Measurements from ENCODE around the gene OLFM2. TPM values are rescaled to one million over a fixed set of nuclear protein-coding genes. Genes with fewer than 3 reads are reported as not detected.

Gene OLFM2
- total and polyA plus RNA-seq, 4 donors: 0.49 to 28.9 (median 2.3) TPM

DNA sequence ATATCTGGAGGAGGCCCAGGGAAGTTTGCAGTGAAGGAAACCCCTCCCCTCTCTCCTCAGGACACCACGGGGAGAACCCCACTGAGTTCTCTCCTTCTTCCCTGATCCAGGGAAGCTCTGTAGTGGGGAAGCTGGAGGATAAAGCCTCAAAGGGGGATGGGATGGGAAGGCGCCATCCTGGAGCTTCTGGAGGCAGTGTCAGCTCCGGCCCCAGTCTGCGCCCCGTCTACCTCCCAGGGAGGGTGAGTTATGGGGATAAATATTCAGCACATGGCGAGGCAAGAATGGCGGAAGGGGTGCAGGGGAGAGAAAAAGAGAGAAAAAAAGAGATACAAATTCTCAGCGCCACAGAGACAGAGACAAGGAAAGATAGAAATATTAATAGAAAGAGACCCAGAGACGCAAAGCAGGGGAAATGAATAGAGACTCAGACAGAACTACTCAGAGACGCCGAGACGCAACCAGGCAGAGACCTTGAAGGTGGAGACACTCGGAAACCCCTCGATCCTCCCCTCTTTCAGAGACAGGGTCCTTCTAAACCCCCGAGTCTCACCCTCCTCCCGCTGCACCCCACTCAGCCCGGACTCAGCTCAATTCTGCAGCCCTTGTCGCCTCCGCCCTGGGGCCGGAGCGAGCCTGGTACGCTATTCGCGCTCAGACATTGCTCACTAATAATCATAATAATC is 23.6 kb downstream of the OLFM2 start:
- H3K4me1 ChIP-seq (ENCODE audit: control insufficient read depth in 4 of 4, insufficient read depth in 4 of 4, low read length in 3 of 4): peaks cover 2 to 17% (median 9%) of the 10 kb centered on the region in 4 donors
- no peaks in the 10 kb centered on the region for H3K27me3 ChIP-seq (ENCODE audit: control insufficient read depth in 4 of 4, insufficient read depth in 4 of 4, low read length in 3 of 4)
- no peak overlapping the region for H3K27ac ChIP-seq (ENCODE audit: low read depth in 1 of 2, low read length in 2 of 2)
- no peak overlapping the region for H3K4me3 ChIP-seq (ENCODE audit: low read depth in 1 of 3, low read length in 3 of 3)
- H3K9me3 ChIP-seq (ENCODE audit: control insufficient read depth in 4 of 4, low read length in 3 of 4): no peaks in the 10 kb centered on the region
- no peak for DNase-seq (ENCODE audit: low spot score)
- TF ChIP-seq FOXA2 (IDR thresholded peaks at IDR 0.05) (no peak), EGR1 (IDR thresholded peaks at IDR 0.05; ENCODE audit: low read depth in 2 of 2) (no peak), TAF1 (conservative IDR thresholded peaks at IDR 0.05) (no peak), SP1 (IDR thresholded peaks at IDR 0.05) (no peak)
- no peak overlapping the region for H3K9ac ChIP-seq (ENCODE audit: low read depth in 1 of 2, low read length in 2 of 2)
- 55% methylated on average over 24 of the region's 24 CpGs for WGBS
- H3K36me3 ChIP-seq (ENCODE audit: control insufficient read depth in 4 of 4, insufficient read depth in 3 of 4, low read depth in 1 of 4, low read length in 3 of 4): no peaks in the 10 kb centered on the region

DNA sequence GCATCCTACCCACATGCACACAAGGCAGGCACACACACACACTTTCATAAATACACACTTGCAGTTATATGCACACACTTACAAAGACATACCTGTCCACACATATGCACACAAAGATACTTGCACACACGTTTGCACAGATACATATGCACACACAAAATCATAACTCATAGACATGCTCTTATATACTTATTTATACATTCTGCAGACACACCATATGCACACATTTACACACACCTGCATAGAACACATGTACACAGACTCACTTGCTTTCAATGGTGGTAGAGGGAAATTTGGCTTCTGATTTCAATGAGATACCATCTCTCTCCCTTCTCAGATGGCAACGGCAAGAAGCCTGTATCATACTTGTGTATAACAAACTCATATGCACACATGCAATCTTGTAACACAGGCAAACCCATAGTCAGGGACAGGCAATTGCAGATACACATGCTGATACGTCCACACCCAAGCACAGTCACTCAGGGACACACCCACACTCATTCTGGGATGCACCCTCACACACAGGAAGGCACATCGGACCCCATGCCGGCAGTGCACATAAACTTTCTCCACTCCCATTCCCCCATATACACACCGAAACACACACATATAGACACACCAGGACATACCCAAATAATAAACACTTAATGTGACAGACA is 24.7 kb downstream of the OLFM2 start:
- Histone ChIP-seq H3K27me3 (ENCODE audit: control insufficient read depth in 4 of 4, insufficient read depth in 4 of 4, low read length in 3 of 4) (no peaks in the 10 kb centered on the region), H3K4me3 (ENCODE audit: low read depth in 1 of 3, low read length in 3 of 3) (no peak overlapping the region), H3K9me3 (ENCODE audit: control insufficient read depth in 4 of 4, low read length in 3 of 4) (no peaks in the 10 kb centered on the region), H3K27ac (ENCODE audit: low read depth in 1 of 2, low read length in 2 of 2) (no peak overlapping the region), H3K9ac (ENCODE audit: low read depth in 1 of 2, low read length in 2 of 2) (no peak overlapping the region), H3K36me3 (ENCODE audit: control insufficient read depth in 4 of 4, insufficient read depth in 3 of 4, low read depth in 1 of 4, low read length in 3 of 4) (no peaks in the 10 kb centered on the region), H3K4me1 (ENCODE audit: control insufficient read depth in 4 of 4, insufficient read depth in 4 of 4, low read length in 3 of 4) (peaks cover 2 to 15% (median 9%) of the 10 kb centered on the region in 4 donors)
- TF ChIP-seq, protein P1, sequence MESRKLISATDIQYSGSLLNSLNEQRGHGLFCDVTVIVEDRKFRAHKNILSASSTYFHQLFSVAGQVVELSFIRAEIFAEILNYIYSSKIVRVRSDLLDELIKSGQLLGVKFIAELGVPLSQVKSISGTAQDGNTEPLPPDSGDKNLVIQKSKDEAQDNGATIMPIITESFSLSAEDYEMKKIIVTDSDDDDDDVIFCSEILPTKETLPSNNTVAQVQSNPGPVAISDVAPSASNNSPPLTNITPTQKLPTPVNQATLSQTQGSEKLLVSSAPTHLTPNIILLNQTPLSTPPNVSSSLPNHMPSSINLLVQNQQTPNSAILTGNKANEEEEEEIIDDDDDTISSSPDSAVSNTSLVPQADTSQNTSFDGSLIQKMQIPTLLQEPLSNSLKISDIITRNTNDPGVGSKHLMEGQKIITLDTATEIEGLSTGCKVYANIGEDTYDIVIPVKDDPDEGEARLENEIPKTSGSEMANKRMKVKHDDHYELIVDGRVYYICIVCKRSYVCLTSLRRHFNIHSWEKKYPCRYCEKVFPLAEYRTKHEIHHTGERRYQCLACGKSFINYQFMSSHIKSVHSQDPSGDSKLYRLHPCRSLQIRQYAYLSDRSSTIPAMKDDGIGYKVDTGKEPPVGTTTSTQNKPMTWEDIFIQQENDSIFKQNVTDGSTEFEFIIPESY (IDR thresholded peaks at IDR 0.05): no peak
- TF ChIP-seq HNF4G (IDR thresholded peaks at IDR 0.05): no peak
- TF ChIP-seq, protein P2, sequence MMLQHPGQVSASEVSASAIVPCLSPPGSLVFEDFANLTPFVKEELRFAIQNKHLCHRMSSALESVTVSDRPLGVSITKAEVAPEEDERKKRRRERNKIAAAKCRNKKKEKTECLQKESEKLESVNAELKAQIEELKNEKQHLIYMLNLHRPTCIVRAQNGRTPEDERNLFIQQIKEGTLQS (IDR thresholded peaks at IDR 0.05): no peak
- TF ChIP-seq NR2F2 (IDR thresholded peaks at IDR 0.05): no peak
- no peak for TF ChIP-seq SP1 (IDR thresholded peaks at IDR 0.05)
- no peak for TF ChIP-seq TAF1 (conservative IDR thresholded peaks at IDR 0.05)
- TF ChIP-seq, protein P3, sequence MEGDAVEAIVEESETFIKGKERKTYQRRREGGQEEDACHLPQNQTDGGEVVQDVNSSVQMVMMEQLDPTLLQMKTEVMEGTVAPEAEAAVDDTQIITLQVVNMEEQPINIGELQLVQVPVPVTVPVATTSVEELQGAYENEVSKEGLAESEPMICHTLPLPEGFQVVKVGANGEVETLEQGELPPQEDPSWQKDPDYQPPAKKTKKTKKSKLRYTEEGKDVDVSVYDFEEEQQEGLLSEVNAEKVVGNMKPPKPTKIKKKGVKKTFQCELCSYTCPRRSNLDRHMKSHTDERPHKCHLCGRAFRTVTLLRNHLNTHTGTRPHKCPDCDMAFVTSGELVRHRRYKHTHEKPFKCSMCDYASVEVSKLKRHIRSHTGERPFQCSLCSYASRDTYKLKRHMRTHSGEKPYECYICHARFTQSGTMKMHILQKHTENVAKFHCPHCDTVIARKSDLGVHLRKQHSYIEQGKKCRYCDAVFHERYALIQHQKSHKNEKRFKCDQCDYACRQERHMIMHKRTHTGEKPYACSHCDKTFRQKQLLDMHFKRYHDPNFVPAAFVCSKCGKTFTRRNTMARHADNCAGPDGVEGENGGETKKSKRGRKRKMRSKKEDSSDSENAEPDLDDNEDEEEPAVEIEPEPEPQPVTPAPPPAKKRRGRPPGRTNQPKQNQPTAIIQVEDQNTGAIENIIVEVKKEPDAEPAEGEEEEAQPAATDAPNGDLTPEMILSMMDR (IDR thresholded peaks at IDR 0.05; ENCODE audit: low read depth, low read length, missing input control): no peak
- TF ChIP-seq RAD21 (IDR thresholded peaks at IDR 0.05): no peak
- no peak for TF ChIP-seq HNF4A (conservative IDR thresholded peaks at IDR 0.05)
- TF ChIP-seq EGR1 (IDR thresholded peaks at IDR 0.05; ENCODE audit: low read depth in 2 of 2): no peak
- DNase-seq (ENCODE audit: low spot score): no peak
- WGBS: 73% methylated on average over 6 of the region's 6 CpGs

DNA sequence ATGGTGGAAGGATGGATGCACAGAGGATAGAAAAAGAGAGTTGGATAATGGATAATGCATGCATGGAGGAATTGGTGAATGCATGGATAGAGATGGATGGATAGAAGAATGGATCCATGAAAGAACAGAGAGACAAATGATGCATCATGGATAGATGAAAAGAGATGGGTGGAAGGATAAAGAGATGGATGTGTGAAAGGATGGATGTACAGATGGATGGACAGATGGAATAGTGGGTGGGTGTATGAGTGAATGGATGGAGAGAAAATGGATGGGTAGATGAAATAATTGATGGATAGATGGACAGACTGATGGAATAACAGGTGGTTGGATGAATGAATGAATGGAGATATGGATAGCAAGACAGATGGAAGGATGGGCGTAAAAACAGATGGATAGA is 25.7 kb downstream of the OLFM2 start:
- H3K27me3 ChIP-seq (ENCODE audit: control insufficient read depth in 4 of 4, insufficient read depth in 4 of 4, low read length in 3 of 4): no peaks in the 10 kb centered on the region
- H3K36me3 ChIP-seq (ENCODE audit: control insufficient read depth in 4 of 4, insufficient read depth in 3 of 4, low read depth in 1 of 4, low read length in 3 of 4): no peaks in the 10 kb centered on the region
- 95% methylated on average over 1 of the region's 1 CpG for WGBS

More for the DNA sequence above, 25.7 kb downstream of the OLFM2 start:
- H3K9me3 ChIP-seq (ENCODE audit: control insufficient read depth in 4 of 4, low read length in 3 of 4): no peaks in the 10 kb centered on the region
- no peak for DNase-seq (ENCODE audit: low spot score)
- no peak overlapping the region for H3K4me3 ChIP-seq (ENCODE audit: low read depth in 1 of 3, low read length in 3 of 3)
- TF ChIP-seq YY1 (IDR thresholded peaks at IDR 0.05) (no peak), FOXA2 (IDR thresholded peaks at IDR 0.05) (no peak), FOXA1 (IDR thresholded peaks at IDR 0.05) (no peak), JUND (IDR thresholded peaks at IDR 0.05) (no peak), RXRA (IDR thresholded peaks at IDR 0.05) (no peak), HNF4A (conservative IDR thresholded peaks at IDR 0.05) (no peak), RAD21 (IDR thresholded peaks at IDR 0.05) (no peak)
- TF ChIP-seq, protein P4, sequence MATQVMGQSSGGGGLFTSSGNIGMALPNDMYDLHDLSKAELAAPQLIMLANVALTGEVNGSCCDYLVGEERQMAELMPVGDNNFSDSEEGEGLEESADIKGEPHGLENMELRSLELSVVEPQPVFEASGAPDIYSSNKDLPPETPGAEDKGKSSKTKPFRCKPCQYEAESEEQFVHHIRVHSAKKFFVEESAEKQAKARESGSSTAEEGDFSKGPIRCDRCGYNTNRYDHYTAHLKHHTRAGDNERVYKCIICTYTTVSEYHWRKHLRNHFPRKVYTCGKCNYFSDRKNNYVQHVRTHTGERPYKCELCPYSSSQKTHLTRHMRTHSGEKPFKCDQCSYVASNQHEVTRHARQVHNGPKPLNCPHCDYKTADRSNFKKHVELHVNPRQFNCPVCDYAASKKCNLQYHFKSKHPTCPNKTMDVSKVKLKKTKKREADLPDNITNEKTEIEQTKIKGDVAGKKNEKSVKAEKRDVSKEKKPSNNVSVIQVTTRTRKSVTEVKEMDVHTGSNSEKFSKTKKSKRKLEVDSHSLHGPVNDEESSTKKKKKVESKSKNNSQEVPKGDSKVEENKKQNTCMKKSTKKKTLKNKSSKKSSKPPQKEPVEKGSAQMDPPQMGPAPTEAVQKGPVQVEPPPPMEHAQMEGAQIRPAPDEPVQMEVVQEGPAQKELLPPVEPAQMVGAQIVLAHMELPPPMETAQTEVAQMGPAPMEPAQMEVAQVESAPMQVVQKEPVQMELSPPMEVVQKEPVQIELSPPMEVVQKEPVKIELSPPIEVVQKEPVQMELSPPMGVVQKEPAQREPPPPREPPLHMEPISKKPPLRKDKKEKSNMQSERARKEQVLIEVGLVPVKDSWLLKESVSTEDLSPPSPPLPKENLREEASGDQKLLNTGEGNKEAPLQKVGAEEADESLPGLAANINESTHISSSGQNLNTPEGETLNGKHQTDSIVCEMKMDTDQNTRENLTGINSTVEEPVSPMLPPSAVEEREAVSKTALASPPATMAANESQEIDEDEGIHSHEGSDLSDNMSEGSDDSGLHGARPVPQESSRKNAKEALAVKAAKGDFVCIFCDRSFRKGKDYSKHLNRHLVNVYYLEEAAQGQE (IDR thresholded peaks at IDR 0.05): no peak
- TF ChIP-seq, protein P1 (IDR thresholded peaks at IDR 0.05): no peak
- H3K27ac ChIP-seq (ENCODE audit: low read depth in 1 of 2, low read length in 2 of 2): no peak overlapping the region
- H3K4me1 ChIP-seq (ENCODE audit: control insufficient read depth in 4 of 4, insufficient read depth in 4 of 4, low read length in 3 of 4): peaks cover 2 to 15% (median 9%) of the 10 kb centered on the region in 4 donors
- no peak overlapping the region for H3K9ac ChIP-seq (ENCODE audit: low read depth in 1 of 2, low read length in 2 of 2)
